PC-3 (cell line): ENCODE results near the gene CENPW. TPM values are rescaled to one million over a fixed set of nuclear protein-coding genes. Genes with fewer than 3 reads are reported as not detected.
A peak's percentile ranks its signal among the peaks of the same experiment; 100 is the strongest.

ENCODE experiments used
- ATAC-seq: fragments of 200-7000 bp; cut with Tn5 transposase; 2 replicates; pipeline ENCODE4 v1.9.1; 2020; ENCODE audit warnings: mild to moderate bottlenecking, moderate library complexity
- Bru-seq: library from RNA; stranded (reverse); fragments of 400-500 nt; gene quantifications from one replicate; lab custom pipeline; 2021; lab: Mats Ljungman, UMichigan
- BruChase-seq, 2 experiments: library from RNA; stranded (reverse); fragments of 400-500 nt; gene quantifications; one replicate each; lab custom pipeline; 2021; lab: Mats Ljungman, UMichigan
- BruUV-seq: library from RNA; stranded (reverse); fragments of 400-500 nt; replicated peaks from 2 replicates; lab custom pipeline; 2021; lab: Mats Ljungman, UMichigan
- CTCF ChIA-PET: fragments of 300-600 bp; sonication (Branson Sonifier 250); formaldehyde crosslinking; loops from one replicate; lab custom pipeline; 2022; ENCODE audit warnings: antibody characterized with exemption; lab: Charles Lee
- POLR2A ChIA-PET: fragments of 300-600 bp; sonication (Branson Sonifier 250); formaldehyde crosslinking; loops from one replicate; lab custom pipeline; 2022; ENCODE audit warnings: antibody characterized with exemption; ENCODE audit not compliant: unreplicated experiment; lab: Charles Lee
- DNase-seq: peaks from one replicate; pipeline ENCODE4 v3.0.0-alpha.2; 2015
- H2AFZ ChIP-seq: fragments of 300-600 bp; sonication (generic); 2 replicates; pipeline ENCODE4 v1.6.0; 2016; ENCODE audit warnings: antibody characterized with exemption, low read length
- H3F3A ChIP-seq: fragments of 300-600 bp; sonication (generic); one replicate; pipeline ENCODE4 v1.6.0; 2017; ENCODE audit warnings: antibody characterized with exemption, low read length, control low read depth, mild to moderate bottlenecking; ENCODE audit not compliant: unreplicated experiment
- H3K27ac ChIP-seq: fragments of 300-600 bp; sonication (generic); 2 replicates; pipeline ENCODE4 v1.5.1; 2016; ENCODE audit warnings: mild to moderate bottlenecking, low read length
- H3K27me3 ChIP-seq: fragments of 300-600 bp; sonication (generic); 2 replicates; pipeline ENCODE4 v1.6.1; 2016; ENCODE audit warnings: low read length, mixed read lengths
- H3K36me3 ChIP-seq: fragments of 300-600 bp; sonication (generic); 2 replicates; pipeline ENCODE4 v1.6.1; 2016; ENCODE audit warnings: low read depth, mixed run types, low read length, mixed read lengths
- H3K4me1 ChIP-seq: fragments of 300-600 bp; sonication (generic); 2 replicates; pipeline ENCODE4 v1.5.1; 2016; ENCODE audit warnings: low read length; ENCODE audit not compliant: insufficient read depth
- H3K4me2 ChIP-seq: fragments of 300-600 bp; sonication (generic); 2 replicates; pipeline ENCODE4 v1.6.0; 2016; ENCODE audit warnings: low read length
- H3K4me3 ChIP-seq: fragments of 300-600 bp; sonication (generic); 2 replicates; pipeline ENCODE4 v1.5.1; 2016; ENCODE audit warnings: mild to moderate bottlenecking, low read length, mixed read lengths
- H3K79me2 ChIP-seq: fragments of 300-600 bp; sonication (generic); 2 replicates; pipeline ENCODE4 v1.6.1; 2017; ENCODE audit warnings: low read length, mixed read lengths
- H3K9ac ChIP-seq: fragments of 300-600 bp; sonication (generic); 2 replicates; pipeline ENCODE4 v1.6.0; 2016; ENCODE audit warnings: mild to moderate bottlenecking, low read length
- H3K9me2 ChIP-seq: fragments of 300-600 bp; sonication (generic); replicated peaks from 2 replicates; pipeline ENCODE4 v1.6.1; 2016; ENCODE audit warnings: mixed run types, low read length, mixed read lengths
- H3K9me3 ChIP-seq: fragments of 300-600 bp; sonication (generic); 2 replicates; pipeline ENCODE4 v1.6.1; 2016; ENCODE audit warnings: low read length, mixed read lengths
- H4K20me1 ChIP-seq: fragments of 300-600 bp; sonication (generic); 2 replicates; pipeline ENCODE4 v1.6.1; 2016; ENCODE audit warnings: low read length, mixed read lengths
- CTCF ChIP-seq: fragments of 300-600 bp; sonication (generic); conservative IDR thresholded peaks from 2 replicates; pipeline ENCODE4 v1.5.1; 2017; ENCODE audit warnings: antibody characterized with exemption, low read depth, mild to moderate bottlenecking, low read length
- EZH2 ChIP-seq: fragments of 300-600 bp; sonication (generic); IDR thresholded peaks from one replicate; pipeline ENCODE4 v1.6.1; 2017; ENCODE audit warnings: antibody characterized with exemption, mild to moderate bottlenecking, low read length; ENCODE audit not compliant: unreplicated experiment
- EZH2phosphoT487 ChIP-seq: fragments of 300-600 bp; sonication (generic); IDR thresholded peaks from 2 replicates; pipeline ENCODE4 v1.6.1; 2018; ENCODE audit warnings: mild to moderate bottlenecking, antibody characterized with exemption, low read length, borderline replicate concordance
- intact Hi-C: fragments of 100-400 bp; cut with micrococcal nuclease; formaldehyde crosslinking; loops from 2 replicates; pipeline ENCODE4 v1.9.0; 2023
- long read RNA-seq: library from polyadenylated mRNA; unstranded; transcript quantifications from one replicate; pipeline ENCODE4 v2.0.0, GENCODE V29; 2021; ENCODE audit not compliant: unreplicated experiment
- total RNA-seq: library from RNA; depleted of rRNA; stranded (reverse); fragments of >200 nt; gene quantifications from 2 replicates; pipeline ENCODE4 v1.2.3, GENCODE V29; 2014; rRNA removed

Gene CENPW
- total RNA-seq (28.9 and 33.6 TPM in 2 replicates), Bru-seq, nascent RNA (percentile 62 among the genes with signal in this experiment), BruChase-seq, experiment 1, labeled RNA remaining after a 6-hour chase (percentile 63 among the genes with signal in this experiment), BruChase-seq, experiment 2, labeled RNA remaining after a 2-hour chase (percentile 51 among the genes with signal in this experiment)
- long read RNA-seq, transcript CENPW-203 (3 exons, 750 nt): major isoform, 6 of 8 reads
- long read RNA-seq, partial matches to known transcripts: 1 of 8 reads
- long read RNA-seq, other reads (novel, unspliced or antisense): 1 of 8 reads

GRCh38 chr6:126339796-126340609, at the start of gene CENPW:
TSS of gene CENPW (plus strand) at chr6:126340115. CDS start at chr6:126340274, 159 bp downstream.
- TSS peak; percentile 83 for BruUV-seq
- H2AFZ ChIP-seq: peak within 1 kb of the TSS; percentile 98
- no peaks in the 10 kb centered on the region for H3K27me3 ChIP-seq
- TF ChIP-seq EZH2phosphoT487 (no peak), CTCF (no peak), EZH2 (no peak)
- no peaks in the 10 kb centered on the region for H3K9me3 ChIP-seq
- H3K36me3 ChIP-seq: no peaks in the 10 kb centered on the region
- ChIA-PET POLR2A (no interaction called here), CTCF (no interaction called here)
- H3K79me2 ChIP-seq: peaks cover 48% of the 10 kb centered on the region
- H3K4me1 ChIP-seq: peaks cover 12% of the 10 kb centered on the region
- H3K9me2 ChIP-seq: no peaks in the 10 kb centered on the region
- H3K4me3 ChIP-seq: peak within 1 kb of the TSS; percentile 99
- H3F3A ChIP-seq: no peaks in the 10 kb centered on the region
- H3K4me2 ChIP-seq: peak within 1 kb of the TSS; percentile 97
- no peaks in the 10 kb centered on the region for H4K20me1 ChIP-seq
- ATAC-seq: peak; percentile 83
- intact Hi-C loops: loop anchor here (2.0 to 10.0 kb wide), 3 partner anchors 163 to 785 kb away; no protein-coding TSS in a partner anchor
- peak within 1 kb of the TSS; percentile 79 for H3K9ac ChIP-seq
- peak; percentile 88 for DNase-seq
- peak within 1 kb of the TSS; percentile 59 for H3K27ac ChIP-seq

GRCh38 chr6:126293891-126294524, 45.9 kb upstream of the CENPW start:
- no peak overlapping the region for H3K9ac ChIP-seq
- no peaks in the 10 kb centered on the region for H3K4me1 ChIP-seq
- H3F3A ChIP-seq: no peaks in the 10 kb centered on the region
- ATAC-seq: no peak
- no peak for TF ChIP-seq EZH2
- no peak for TF ChIP-seq CTCF
- no peak for TF ChIP-seq EZH2phosphoT487
- no peaks in the 10 kb centered on the region for H3K27me3 ChIP-seq
- H3K9me3 ChIP-seq: no peaks in the 10 kb centered on the region
- H3K4me2 ChIP-seq: no peak overlapping the region
- H4K20me1 ChIP-seq: no peaks in the 10 kb centered on the region
- H3K9me2 ChIP-seq: no peaks in the 10 kb centered on the region
- no TSS peak for BruUV-seq
- no peak for DNase-seq
- CTCF ChIA-PET: no interaction called here
- no peaks in the 10 kb centered on the region for H3K36me3 ChIP-seq
- H2AFZ ChIP-seq: no peak overlapping the region
- no peak overlapping the region for H3K4me3 ChIP-seq
- no peak overlapping the region for H3K27ac ChIP-seq
- POLR2A ChIA-PET: no interaction called here
- H3K79me2 ChIP-seq: no peaks in the 10 kb centered on the region
- intact Hi-C loops: no loop called here
